GM10266 (cell line): ENCODE results near the gene PKM.

ENCODE experiments used
- DNase-seq: peaks from one replicate; pipeline ENCODE4 v3.0.0; 2012; ENCODE audit errors: extremely low spot score
- TF ChIP-seq, protein P1 (sequence below): IDR thresholded peaks from 2 replicates; pipeline ENCODE4 v1.5.1; 2012; ENCODE audit warnings: mild to moderate bottlenecking, low read depth; ENCODE audit not compliant: control insufficient read depth, insufficient read depth; ENCODE audit errors: missing control alignments

The PKM gene

DNA sequence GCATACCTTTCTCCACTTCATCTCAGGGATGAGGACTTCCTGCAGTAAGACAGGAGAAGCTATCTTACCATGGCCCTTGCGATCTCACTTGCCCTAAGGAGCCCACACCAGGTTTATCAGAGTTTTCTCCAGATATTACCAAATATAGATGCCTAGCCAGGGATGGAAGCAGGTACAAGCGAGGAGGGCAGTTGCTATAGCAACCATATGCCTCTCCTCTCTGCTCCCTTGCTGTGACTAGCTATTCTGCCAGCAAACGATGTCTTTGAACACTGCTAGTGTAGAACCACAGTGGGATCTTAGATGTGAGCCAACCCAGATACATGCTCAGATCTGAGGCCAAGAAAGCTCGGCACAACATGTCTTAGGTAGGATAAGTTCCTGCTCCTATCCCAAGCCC lies 67.3 kb downstream of the PKM start:
- TF ChIP-seq, protein P1, sequence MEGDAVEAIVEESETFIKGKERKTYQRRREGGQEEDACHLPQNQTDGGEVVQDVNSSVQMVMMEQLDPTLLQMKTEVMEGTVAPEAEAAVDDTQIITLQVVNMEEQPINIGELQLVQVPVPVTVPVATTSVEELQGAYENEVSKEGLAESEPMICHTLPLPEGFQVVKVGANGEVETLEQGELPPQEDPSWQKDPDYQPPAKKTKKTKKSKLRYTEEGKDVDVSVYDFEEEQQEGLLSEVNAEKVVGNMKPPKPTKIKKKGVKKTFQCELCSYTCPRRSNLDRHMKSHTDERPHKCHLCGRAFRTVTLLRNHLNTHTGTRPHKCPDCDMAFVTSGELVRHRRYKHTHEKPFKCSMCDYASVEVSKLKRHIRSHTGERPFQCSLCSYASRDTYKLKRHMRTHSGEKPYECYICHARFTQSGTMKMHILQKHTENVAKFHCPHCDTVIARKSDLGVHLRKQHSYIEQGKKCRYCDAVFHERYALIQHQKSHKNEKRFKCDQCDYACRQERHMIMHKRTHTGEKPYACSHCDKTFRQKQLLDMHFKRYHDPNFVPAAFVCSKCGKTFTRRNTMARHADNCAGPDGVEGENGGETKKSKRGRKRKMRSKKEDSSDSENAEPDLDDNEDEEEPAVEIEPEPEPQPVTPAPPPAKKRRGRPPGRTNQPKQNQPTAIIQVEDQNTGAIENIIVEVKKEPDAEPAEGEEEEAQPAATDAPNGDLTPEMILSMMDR, result no peak
- DNase-seq, result no peak

DNA sequence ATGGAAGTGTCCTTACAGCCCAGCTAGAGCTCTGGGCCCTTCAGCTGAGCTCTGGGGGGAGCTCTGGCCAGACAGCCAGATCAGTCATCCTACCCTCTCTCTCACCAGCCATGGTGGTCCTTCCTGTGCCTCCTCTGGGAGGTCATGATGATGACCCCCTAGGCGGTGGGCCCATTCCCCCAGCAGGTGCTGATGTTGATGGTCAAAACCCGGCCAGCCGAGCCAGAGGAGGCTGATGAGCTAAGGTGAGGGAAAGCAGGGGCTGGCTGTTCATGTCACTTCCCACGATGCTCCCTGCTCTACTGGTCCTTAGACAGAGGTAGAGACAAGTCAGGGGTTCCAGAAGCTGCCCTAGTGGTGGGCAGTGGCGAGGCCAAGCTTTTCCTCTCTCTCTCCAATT lies 68.4 kb downstream of the PKM start:
- TF ChIP-seq, protein P1, result no peak
- no peak for DNase-seq

DNA sequence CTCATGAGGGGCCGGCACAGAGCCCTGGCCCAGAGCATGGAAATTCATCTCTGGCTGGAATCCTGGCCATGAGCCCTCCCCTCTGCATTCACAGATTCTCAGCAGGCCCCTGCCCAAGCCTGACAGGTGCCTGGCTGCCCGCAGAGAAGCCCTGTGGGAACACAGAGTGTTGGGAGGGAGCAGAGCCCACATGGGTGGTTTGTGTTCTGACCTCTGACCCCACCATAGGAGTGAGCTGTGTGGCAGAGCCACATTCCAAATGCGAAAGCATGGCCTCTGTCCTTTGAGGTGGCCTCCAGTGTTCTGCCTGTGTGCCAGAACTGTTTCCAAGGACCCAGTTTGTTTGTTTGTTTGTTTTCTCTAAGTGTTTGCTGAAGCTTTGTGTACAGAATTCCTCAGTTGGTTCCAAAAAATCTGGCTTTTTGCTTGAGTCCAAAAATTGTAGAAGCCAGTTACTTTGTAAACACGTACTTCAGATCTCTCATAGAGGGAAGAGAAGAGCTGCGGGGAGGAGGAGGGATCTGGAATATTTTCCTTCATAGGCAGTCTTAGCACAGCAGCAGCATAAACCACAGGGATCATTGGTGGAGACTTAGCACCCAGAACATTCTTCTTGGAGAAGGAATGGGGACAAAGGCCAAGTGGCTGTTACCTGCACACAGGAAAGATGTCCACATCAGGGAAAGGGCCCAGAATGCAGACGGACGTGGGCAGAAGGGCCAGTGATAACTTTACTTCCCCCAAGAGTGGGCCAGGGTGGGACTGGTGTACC lies 69.4 kb downstream of the PKM start:
- DNase-seq, result no peak
- TF ChIP-seq, protein P1, result no peak

DNA sequence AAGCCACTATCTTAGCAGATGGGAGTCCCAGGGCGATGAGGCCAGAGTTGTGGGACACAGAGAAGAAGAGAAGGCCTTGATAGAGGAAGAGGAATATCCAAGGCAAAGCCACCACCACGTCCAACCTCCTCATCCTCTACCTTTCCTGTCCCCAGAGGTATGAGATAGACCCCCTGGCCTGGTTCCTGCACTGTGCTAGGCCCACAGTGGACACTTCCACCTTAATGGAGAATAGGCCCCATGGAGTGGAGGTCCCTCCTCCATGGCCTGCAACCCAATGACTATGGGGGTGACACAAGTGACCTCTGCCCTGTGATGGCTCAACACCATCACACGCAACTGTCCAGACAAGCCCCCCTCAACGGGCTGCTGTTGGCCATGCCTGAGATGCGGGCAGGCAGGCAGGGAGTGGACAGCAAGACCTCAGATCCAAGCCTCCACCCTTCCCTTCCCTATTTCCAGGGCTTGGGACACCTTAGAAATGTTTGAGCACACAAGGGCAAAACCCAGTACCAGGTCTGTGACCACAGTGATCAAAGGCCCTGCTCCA lies 70.2 kb downstream of the PKM start:
- DNase-seq, result no peak
- TF ChIP-seq, protein P1, result no peak

DNA sequence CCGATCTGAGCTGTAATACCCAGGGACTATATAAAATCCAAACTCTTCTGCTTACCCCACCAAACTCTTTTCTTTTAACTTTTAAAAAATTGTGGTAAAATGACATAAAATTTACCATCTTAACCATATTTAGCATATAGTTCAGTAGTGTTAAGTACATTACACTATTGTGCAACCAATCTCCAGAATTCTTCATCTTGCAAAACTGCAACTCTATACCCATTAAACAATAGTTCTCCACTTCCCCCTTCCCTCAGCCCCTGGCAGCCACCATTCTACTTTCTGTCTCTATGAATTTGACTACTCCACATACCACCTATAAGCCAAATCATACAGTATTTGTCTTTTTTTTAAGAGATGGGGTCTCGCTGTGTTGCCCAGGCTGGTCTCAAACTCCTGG lies 74.1 kb downstream of the PKM start:
- TF ChIP-seq, protein P1, result no peak
- no peak for DNase-seq

DNA sequence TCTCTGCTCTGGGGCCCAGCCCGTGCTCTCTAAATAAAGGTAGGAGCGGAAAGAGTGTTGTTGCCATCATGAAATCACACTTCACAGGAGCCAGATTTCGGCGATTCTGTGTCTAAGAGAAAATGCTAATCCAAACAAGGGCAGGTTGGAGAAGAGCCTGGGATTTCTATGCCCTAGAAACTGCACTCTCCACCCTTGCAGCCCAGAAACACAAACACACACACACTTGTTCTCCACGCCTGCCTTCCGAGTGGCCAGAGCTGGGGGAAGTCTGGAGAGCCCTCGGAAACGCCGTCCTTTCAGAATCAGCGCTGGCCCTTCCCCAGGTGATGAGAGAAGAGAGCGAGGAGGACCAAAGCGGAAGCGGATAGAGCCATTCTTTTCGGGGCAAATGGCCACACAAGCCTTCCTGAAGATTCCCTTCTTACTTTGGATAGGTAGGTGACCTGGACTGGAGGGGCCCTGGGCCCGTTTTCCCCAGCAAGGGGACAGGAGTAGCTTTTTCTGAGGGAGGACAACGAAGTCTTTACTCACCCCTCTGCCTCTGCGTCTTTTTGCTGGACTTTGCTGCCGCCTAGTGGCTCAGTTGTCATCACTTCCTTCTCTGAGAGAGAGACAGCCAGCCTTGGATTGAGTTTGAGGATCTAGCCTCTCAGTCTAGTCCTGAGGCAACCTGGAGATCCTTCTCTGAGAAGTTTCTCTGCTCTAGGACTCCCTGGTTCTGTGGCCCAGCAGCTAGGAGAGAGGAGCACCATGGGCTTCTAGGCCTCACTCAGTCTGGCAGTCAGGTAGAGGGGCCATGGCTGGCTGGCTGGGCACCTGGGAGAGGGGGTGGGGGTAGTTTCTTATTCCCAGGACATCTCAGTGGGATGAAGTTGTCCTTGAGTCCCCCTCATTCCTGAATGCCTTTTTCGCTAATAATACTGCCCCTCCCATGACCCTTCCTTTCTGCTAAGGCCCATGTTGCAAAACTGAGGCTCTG lies 75.1 kb downstream of the PKM start:
- DNase-seq, result peak; percentile 72
- TF ChIP-seq, protein P1, result peak; percentile 91
